NB4 (cell line): ENCODE results near the gene TMEM41B.

Source experiments
- MYC ChIP-seq: IDR thresholded peaks from 2 replicates; pipeline ENCODE4 v1.6.1; 2011; ENCODE audit warnings: low read depth, low read length
- POLR2A ChIP-seq: IDR thresholded peaks from 2 replicates; pipeline ENCODE4 v1.6.1; 2011; ENCODE audit warnings: mild to moderate bottlenecking; ENCODE audit not compliant: insufficient read length; ENCODE audit errors: extremely low read depth
- TF ChIP-seq, protein P1 (sequence below): IDR thresholded peaks from one replicate; pipeline ENCODE4 v1.5.1; 2012; ENCODE audit warnings: low read depth, low read length
- TF ChIP-seq, protein P2 (sequence below): IDR thresholded peaks from 2 replicates; pipeline ENCODE4 v1.6.1; 2011; ENCODE audit warnings: low read depth, low read length

DNA sequence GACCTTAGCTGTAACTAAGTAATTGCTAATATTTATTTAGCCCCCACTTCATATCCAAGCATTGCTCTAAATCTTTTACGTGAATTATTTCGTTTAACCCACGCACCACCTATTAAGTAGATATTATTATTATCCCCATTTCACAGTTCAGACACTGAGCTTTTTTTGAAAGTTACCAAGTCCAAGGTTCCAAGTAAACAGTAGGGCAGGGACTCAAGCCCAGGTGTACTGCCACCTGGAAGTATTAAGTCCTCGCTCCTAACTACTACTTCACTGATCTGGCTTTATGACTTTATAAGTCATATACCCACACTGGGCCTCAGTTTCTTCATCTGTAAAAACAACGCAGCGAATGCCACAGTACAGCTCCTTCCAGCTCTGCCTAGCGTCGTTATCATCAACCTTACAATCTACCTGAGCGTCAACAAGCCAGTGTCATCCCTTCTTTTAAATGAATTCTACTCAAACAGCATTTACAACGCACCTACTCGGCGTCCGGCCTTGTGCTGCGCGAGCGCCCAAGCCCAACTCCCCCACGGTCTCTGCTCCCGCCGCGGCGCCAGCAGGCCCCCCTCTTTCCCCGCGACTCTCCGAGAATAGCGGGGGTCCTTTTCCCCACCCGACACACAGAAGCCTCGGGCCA, 624 bp downstream of the TMEM41B start:
- TF ChIP-seq, protein P1, sequence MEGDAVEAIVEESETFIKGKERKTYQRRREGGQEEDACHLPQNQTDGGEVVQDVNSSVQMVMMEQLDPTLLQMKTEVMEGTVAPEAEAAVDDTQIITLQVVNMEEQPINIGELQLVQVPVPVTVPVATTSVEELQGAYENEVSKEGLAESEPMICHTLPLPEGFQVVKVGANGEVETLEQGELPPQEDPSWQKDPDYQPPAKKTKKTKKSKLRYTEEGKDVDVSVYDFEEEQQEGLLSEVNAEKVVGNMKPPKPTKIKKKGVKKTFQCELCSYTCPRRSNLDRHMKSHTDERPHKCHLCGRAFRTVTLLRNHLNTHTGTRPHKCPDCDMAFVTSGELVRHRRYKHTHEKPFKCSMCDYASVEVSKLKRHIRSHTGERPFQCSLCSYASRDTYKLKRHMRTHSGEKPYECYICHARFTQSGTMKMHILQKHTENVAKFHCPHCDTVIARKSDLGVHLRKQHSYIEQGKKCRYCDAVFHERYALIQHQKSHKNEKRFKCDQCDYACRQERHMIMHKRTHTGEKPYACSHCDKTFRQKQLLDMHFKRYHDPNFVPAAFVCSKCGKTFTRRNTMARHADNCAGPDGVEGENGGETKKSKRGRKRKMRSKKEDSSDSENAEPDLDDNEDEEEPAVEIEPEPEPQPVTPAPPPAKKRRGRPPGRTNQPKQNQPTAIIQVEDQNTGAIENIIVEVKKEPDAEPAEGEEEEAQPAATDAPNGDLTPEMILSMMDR = no peak
- TF ChIP-seq POLR2A (no peak), MYC (no peak)
- TF ChIP-seq, protein P2, sequence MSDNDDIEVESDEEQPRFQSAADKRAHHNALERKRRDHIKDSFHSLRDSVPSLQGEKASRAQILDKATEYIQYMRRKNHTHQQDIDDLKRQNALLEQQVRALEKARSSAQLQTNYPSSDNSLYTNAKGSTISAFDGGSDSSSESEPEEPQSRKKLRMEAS = no peak
